ENCODE results near the gene PDZRN4.

GRCh38 chr12:41474001-41474400 lies 285.9 kb downstream of the PDZRN4 start:
- no peak for TF ChIP-seq POLR2A (IDR thresholded peaks at IDR 0.05)
- TF ChIP-seq, protein P1, sequence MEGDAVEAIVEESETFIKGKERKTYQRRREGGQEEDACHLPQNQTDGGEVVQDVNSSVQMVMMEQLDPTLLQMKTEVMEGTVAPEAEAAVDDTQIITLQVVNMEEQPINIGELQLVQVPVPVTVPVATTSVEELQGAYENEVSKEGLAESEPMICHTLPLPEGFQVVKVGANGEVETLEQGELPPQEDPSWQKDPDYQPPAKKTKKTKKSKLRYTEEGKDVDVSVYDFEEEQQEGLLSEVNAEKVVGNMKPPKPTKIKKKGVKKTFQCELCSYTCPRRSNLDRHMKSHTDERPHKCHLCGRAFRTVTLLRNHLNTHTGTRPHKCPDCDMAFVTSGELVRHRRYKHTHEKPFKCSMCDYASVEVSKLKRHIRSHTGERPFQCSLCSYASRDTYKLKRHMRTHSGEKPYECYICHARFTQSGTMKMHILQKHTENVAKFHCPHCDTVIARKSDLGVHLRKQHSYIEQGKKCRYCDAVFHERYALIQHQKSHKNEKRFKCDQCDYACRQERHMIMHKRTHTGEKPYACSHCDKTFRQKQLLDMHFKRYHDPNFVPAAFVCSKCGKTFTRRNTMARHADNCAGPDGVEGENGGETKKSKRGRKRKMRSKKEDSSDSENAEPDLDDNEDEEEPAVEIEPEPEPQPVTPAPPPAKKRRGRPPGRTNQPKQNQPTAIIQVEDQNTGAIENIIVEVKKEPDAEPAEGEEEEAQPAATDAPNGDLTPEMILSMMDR (IDR thresholded peaks at IDR 0.05): no peak
- no peak for TF ChIP-seq EP300 (IDR thresholded peaks at IDR 0.05)
- no peak for TF ChIP-seq POLR2AphosphoS5 (IDR thresholded peaks at IDR 0.05)

Data from stomach (tissue), 4 donors.